Fibroblast of lung (primary cell): Measurements from ENCODE around the gene NF1. TPM values are rescaled to one million over a fixed set of nuclear protein-coding genes. Genes with fewer than 3 reads are reported as not detected.

ENCODE experiments used
- DNase-seq, 2 donors: peaks; one replicate each; pipeline versions ENCODE4 v3.0.0 to v3.0.0-alpha.2; 2010; ENCODE audit warnings: low read depth in 2 of 2
- H2AFZ ChIP-seq: 2 replicates; pipeline ENCODE4 v1.5.1; 2012; ENCODE audit warnings: low read length, control low read depth, inconsistent platforms
- H3K27ac ChIP-seq: 2 replicates; pipeline ENCODE4 v1.5.1; 2011; ENCODE audit warnings: low read length, control low read depth; ENCODE audit not compliant: insufficient read depth
- H3K27me3 ChIP-seq: 2 replicates; pipeline ENCODE4 v1.5.1; 2011; ENCODE audit warnings: mild to moderate bottlenecking, low read length; ENCODE audit not compliant: control insufficient read depth, insufficient read depth
- H3K36me3 ChIP-seq: 2 replicates; pipeline ENCODE4 v1.5.1; 2011; ENCODE audit warnings: low read length; ENCODE audit not compliant: control insufficient read depth, insufficient read depth
- H3K4me1 ChIP-seq: 2 replicates; pipeline ENCODE4 v1.5.1; 2011; ENCODE audit warnings: low read length; ENCODE audit not compliant: control insufficient read depth, insufficient read depth; ENCODE audit errors: extremely low read depth
- H3K4me2 ChIP-seq: 2 replicates; pipeline ENCODE4 v1.5.1; 2011; ENCODE audit warnings: low read length, control low read depth; ENCODE audit not compliant: insufficient read depth; ENCODE audit errors: extremely low read depth
- H3K4me3 ChIP-seq, 4 experiments: fragments of 200-600 bp in 1 of 4; sonication (generic) in 1 of 4; replicated peaks in 1 of 4; 2 replicates each; pipeline ENCODE4 v1.5.1; 2011 to 2016; ENCODE audit warnings: low read length in 4 of 4, low read depth in 3 of 4, mild to moderate bottlenecking in 3 of 4, control low read depth in 2 of 4, inconsistent platforms in 1 of 4, mixed read lengths in 1 of 4; ENCODE audit not compliant: insufficient read depth in 1 of 4; ENCODE audit errors: control extremely low read depth in 1 of 4
- H3K79me2 ChIP-seq: 2 replicates; pipeline ENCODE4 v1.5.1; 2012; ENCODE audit warnings: mild to moderate bottlenecking, low read length, inconsistent platforms; ENCODE audit not compliant: control insufficient read depth, insufficient read depth
- H3K9ac ChIP-seq: 2 replicates; pipeline ENCODE4 v1.5.1; 2011; ENCODE audit warnings: mild to moderate bottlenecking, low read length, control low read depth; ENCODE audit not compliant: insufficient read depth
- H3K9me3 ChIP-seq: 2 replicates; pipeline ENCODE4 v1.5.1; 2012; ENCODE audit warnings: low read depth, low read length; ENCODE audit not compliant: control insufficient read depth, insufficient read depth
- H4K20me1 ChIP-seq: 2 replicates; pipeline ENCODE4 v1.5.1; 2011; ENCODE audit warnings: low read length; ENCODE audit not compliant: control insufficient read depth, insufficient read depth; ENCODE audit errors: extremely low read depth
- EZH2 ChIP-seq: IDR thresholded peaks from 2 replicates; pipeline ENCODE4 v1.5.1; 2012; ENCODE audit warnings: low read length, control low read depth, mild to moderate bottlenecking; ENCODE audit errors: missing control alignments
- polyA plus RNA-seq, 2 donors: library from polyadenylated mRNA; depleted of rRNA in 1 of 2; stranded (reverse) in 1 of 2; unstranded in 1 of 2; fragments of >200 nt; gene quantifications; 2 replicates each; pipeline ENCODE4 v1.2.1, GENCODE V29; 2011 to 2012; ENCODE audit warnings: missing spikeins in 1 of 2
- total RNA-seq: library from RNA; depleted of rRNA; stranded (reverse); fragments of >200 nt; gene quantifications from 2 replicates; pipeline ENCODE4 v1.2.1, GENCODE V29; 2014
- TF ChIP-seq, protein P1 (sequence below), 2 donors: IDR thresholded peaks in 1 of 2; conservative IDR thresholded peaks in 1 of 2; 1 replicate in 1 of 2; 2 replicates in 1 of 2; pipeline ENCODE4 v1.5.1; 2011 to 2012; ENCODE audit warnings: low read length in 2 of 2, control low read depth in 1 of 2, inconsistent platforms in 1 of 2, low read depth in 1 of 2, mild to moderate bottlenecking in 1 of 2

The NF1 gene
- total and polyA plus RNA-seq, 2 donors (not counting 1 experiment from before 2014, with no cell fraction given), result 52.8 to 78.8 TPM

DNA sequence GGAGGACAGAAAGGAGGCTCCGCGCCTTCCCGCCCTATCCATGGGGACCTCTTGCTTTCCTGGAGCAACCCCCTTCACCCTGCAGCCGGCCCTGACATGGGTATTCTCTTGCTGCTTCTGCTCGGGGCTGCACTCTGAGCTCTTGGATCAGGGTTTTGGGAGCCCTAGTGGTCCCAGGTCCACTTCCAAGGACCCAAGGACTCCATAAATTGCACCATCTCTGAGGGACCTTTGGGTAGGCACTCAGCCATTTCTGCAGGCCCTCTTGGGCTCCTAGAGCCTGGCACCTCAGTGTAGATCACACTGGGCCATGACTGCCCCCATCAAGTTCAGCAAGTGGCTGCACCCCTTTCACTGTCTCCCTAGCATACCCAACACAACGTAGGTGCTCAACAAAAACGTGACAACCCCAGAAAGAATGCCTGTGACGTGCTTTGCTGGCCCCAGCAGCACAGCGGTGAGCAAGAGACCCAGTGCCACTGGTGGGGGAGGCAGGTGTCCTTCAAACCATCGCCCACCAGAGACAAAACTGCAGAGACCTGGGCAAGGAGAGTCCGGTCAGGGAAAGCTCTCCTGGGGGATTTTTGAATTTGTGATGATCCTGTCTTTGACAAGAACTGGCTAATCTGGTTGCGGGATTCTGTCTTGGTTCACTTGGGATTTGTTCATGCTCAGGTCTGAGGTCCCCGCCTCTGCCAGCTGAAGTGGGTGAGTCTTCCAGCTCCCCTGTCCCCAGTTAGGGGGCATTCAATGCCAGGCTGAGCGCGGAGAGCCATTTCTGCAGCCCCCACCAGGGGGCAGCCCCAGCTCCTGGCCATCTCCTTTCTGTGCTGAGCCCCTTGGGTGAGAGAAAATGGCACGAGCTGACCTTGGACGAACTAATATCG, 294.2 kb downstream of the NF1 start:
- peaks cover 2% of the 10 kb centered on the region for H4K20me1 ChIP-seq
- H2AFZ ChIP-seq, result no peak overlapping the region
- H3K4me2 ChIP-seq, result no peak overlapping the region
- H3K9ac ChIP-seq, result no peak overlapping the region
- TF ChIP-seq EZH2, result no peak
- TF ChIP-seq, protein P1, sequence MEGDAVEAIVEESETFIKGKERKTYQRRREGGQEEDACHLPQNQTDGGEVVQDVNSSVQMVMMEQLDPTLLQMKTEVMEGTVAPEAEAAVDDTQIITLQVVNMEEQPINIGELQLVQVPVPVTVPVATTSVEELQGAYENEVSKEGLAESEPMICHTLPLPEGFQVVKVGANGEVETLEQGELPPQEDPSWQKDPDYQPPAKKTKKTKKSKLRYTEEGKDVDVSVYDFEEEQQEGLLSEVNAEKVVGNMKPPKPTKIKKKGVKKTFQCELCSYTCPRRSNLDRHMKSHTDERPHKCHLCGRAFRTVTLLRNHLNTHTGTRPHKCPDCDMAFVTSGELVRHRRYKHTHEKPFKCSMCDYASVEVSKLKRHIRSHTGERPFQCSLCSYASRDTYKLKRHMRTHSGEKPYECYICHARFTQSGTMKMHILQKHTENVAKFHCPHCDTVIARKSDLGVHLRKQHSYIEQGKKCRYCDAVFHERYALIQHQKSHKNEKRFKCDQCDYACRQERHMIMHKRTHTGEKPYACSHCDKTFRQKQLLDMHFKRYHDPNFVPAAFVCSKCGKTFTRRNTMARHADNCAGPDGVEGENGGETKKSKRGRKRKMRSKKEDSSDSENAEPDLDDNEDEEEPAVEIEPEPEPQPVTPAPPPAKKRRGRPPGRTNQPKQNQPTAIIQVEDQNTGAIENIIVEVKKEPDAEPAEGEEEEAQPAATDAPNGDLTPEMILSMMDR (conservative IDR thresholded peaks at IDR 0.05 in 1 of 2, IDR thresholded peaks at IDR 0.05 in 1 of 2; ENCODE audit: low read depth in 1 of 2, low read length in 2 of 2), result peak; percentile 59 to 80
- peaks cover 23% of the 10 kb centered on the region for H3K27me3 ChIP-seq
- H3K4me1 ChIP-seq, result no peaks in the 10 kb centered on the region
- H3K9me3 ChIP-seq, result no peaks in the 10 kb centered on the region
- H3K36me3 ChIP-seq, result no peaks in the 10 kb centered on the region
- no peak overlapping the region for H3K27ac ChIP-seq
- peak; percentile 2 to 8 for DNase-seq
- H3K4me3 ChIP-seq, result no peak overlapping the region
- H3K79me2 ChIP-seq, result no peaks in the 10 kb centered on the region

GRCh38 chr17:31389657-31390381, 295.0 kb downstream of the NF1 start:
- Histone ChIP-seq H3K4me1 (no peaks in the 10 kb centered on the region), H3K9ac (no peak overlapping the region), H3K9me3 (no peaks in the 10 kb centered on the region), H3K27ac (no peak overlapping the region), H4K20me1 (peaks cover 2% of the 10 kb centered on the region), H2AFZ (no peak overlapping the region), H3K4me3 (no peak overlapping the region), H3K79me2 (no peaks in the 10 kb centered on the region), H3K4me2 (no peak overlapping the region), H3K27me3 (peaks cover 23% of the 10 kb centered on the region), H3K36me3 (no peaks in the 10 kb centered on the region)
- no peak for TF ChIP-seq EZH2
- TF ChIP-seq, protein P1 (conservative IDR thresholded peaks at IDR 0.05 in 1 of 2, IDR thresholded peaks at IDR 0.05 in 1 of 2; ENCODE audit: low read depth in 1 of 2, low read length in 2 of 2), result no peak
- DNase-seq, result no peak

DNA sequence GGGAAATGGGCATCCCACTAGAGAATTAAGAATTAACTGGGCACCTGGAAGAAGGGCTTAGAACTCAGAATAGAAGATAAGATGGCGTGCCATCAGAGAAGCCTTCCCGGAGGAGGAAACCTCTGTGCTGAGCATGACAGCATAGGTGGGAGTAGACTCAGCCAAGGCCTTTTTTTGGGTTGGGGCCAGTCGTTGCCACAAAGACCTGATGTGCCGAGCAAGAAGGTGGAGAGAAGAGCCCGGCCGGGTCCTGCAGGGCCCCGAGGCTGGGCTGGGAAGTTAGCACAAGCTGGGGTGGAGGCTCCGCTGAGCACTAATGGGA, 295.6 kb downstream of the NF1 start:
- TF ChIP-seq, protein P1 (conservative IDR thresholded peaks at IDR 0.05 in 1 of 2, IDR thresholded peaks at IDR 0.05 in 1 of 2; ENCODE audit: low read depth in 1 of 2, low read length in 2 of 2), result no peak
- no peak for TF ChIP-seq EZH2
- Histone ChIP-seq H3K4me3 (no peak overlapping the region), H3K4me1 (no peaks in the 10 kb centered on the region), H3K27me3 (peaks cover 26% of the 10 kb centered on the region), H3K79me2 (no peaks in the 10 kb centered on the region), H3K9ac (no peak overlapping the region), H3K36me3 (no peaks in the 10 kb centered on the region), H3K9me3 (no peaks in the 10 kb centered on the region), H4K20me1 (peaks cover 2% of the 10 kb centered on the region), H3K27ac (no peak overlapping the region), H2AFZ (no peak overlapping the region), H3K4me2 (no peak overlapping the region)
- no peak for DNase-seq
